Type B pancreatic cell (in vitro differentiated cells): Measurements from ENCODE around the gene DEDD. TPM values are rescaled to one million over a fixed set of nuclear protein-coding genes. Genes with fewer than 3 reads are reported as not detected.
A peak's percentile ranks its signal among the peaks of the same experiment; 100 is the strongest.

Source experiments
- DNase-seq: peaks from one replicate; pipeline ENCODE4 v3.0.0; 2021; ENCODE audit warnings: mixed read lengths; ENCODE audit not compliant: unreplicated experiment; ENCODE audit errors: extremely low spot score
- H3K27ac Mint-ChIP-seq: 2 replicates; pipeline ENCODE4 v1.8.0; 2021; ENCODE audit warnings: mild to moderate bottlenecking, mixed read lengths
- H3K27me3 Mint-ChIP-seq: 2 replicates; pipeline ENCODE4 v1.8.0; 2021; ENCODE audit warnings: mixed read lengths
- H3K36me3 Mint-ChIP-seq: 2 replicates; pipeline ENCODE4 v1.8.0; 2021; ENCODE audit warnings: mixed read lengths
- H3K4me1 Mint-ChIP-seq: one replicate; pipeline ENCODE4 v1.8.0; 2021; ENCODE audit warnings: mixed read lengths; ENCODE audit not compliant: unreplicated experiment
- H3K4me3 Mint-ChIP-seq: 2 replicates; pipeline ENCODE4 v1.8.0; 2021; ENCODE audit warnings: mild to moderate bottlenecking, mixed read lengths
- H3K9me3 Mint-ChIP-seq: 2 replicates; pipeline ENCODE4 v1.8.0; 2021; ENCODE audit warnings: mixed read lengths
- total RNA-seq: library from RNA; stranded (reverse); gene quantifications from 2 replicates; pipeline ENCODE4 v1.2.1, GENCODE V29; 2021; ENCODE audit warnings: low replicate concordance
- TF ChIP-seq, protein P1 (sequence below): fragments of 200-600 bp; sonication (generic); conservative IDR thresholded peaks from 2 replicates; pipeline ENCODE4 v1.5.0; 2021; ENCODE audit warnings: antibody characterized with exemption, mild to moderate bottlenecking

DEDD gene
- total RNA-seq, 1 donor from 2014 or later, result 41.0 TPM

- no peaks in the 10 kb centered on the region for H3K9me3 Mint-ChIP-seq
- no peaks in the 10 kb centered on the region for H3K27me3 Mint-ChIP-seq
- H3K27ac Mint-ChIP-seq, result peak overlapping the region; percentile 97
- TF ChIP-seq, protein P1, sequence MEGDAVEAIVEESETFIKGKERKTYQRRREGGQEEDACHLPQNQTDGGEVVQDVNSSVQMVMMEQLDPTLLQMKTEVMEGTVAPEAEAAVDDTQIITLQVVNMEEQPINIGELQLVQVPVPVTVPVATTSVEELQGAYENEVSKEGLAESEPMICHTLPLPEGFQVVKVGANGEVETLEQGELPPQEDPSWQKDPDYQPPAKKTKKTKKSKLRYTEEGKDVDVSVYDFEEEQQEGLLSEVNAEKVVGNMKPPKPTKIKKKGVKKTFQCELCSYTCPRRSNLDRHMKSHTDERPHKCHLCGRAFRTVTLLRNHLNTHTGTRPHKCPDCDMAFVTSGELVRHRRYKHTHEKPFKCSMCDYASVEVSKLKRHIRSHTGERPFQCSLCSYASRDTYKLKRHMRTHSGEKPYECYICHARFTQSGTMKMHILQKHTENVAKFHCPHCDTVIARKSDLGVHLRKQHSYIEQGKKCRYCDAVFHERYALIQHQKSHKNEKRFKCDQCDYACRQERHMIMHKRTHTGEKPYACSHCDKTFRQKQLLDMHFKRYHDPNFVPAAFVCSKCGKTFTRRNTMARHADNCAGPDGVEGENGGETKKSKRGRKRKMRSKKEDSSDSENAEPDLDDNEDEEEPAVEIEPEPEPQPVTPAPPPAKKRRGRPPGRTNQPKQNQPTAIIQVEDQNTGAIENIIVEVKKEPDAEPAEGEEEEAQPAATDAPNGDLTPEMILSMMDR, result no peak
- no peaks in the 10 kb centered on the region for H3K4me1 Mint-ChIP-seq
- peak overlapping the region; percentile 88 for H3K4me3 Mint-ChIP-seq
- peaks cover 4% of the 10 kb centered on the region for H3K36me3 Mint-ChIP-seq
- no peak for DNase-seq
Observed at GRCh38 chr1:161090617-161091016, 41.9 kb downstream of the DEDD start.

DNA sequence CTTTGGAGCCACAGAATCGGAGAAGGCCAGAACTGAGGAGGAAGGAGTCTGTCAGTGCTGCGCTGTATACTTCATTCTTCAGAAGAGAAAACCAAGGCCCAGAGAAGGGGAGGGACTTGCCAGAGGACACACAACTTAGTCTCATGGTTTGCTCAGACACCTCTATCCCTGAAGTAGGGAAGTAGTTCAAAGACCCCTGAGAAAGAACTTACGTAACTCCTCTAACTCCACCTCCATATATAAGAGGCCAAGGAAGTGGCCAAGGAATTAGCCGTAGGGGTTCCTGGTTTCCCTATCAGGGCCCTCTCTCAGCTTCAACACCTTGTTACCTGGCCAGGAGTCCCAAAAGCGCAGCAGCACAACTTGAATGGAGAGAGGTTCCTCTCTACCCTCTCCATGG lies 42.5 kb downstream of the DEDD start:
- Mint-ChIP-seq H3K9me3 (no peaks in the 10 kb centered on the region), H3K27ac (peak overlapping the region; percentile 97), H3K36me3 (peaks cover 4% of the 10 kb centered on the region), H3K4me1 (no peaks in the 10 kb centered on the region), H3K4me3 (peak overlapping the region; percentile 88), H3K27me3 (no peaks in the 10 kb centered on the region)
- DNase-seq, result no peak
- TF ChIP-seq, protein P1, result no peak

GRCh38 chr1:161089251-161089924 lies 43.1 kb downstream of the DEDD start, which contains the start of gene NECTIN4:
TSS of gene NECTIN4 (minus strand) at chr1:161089558. CDS start at chr1:161089296, 262 bp downstream.
- DNase-seq, result no peak
- Mint-ChIP-seq H3K4me1 (peaks cover 2% of the 10 kb centered on the region), H3K36me3 (peaks cover 4% of the 10 kb centered on the region), H3K4me3 (peak within 1 kb of the TSS; percentile 88), H3K9me3 (no peaks in the 10 kb centered on the region), H3K27ac (peak within 1 kb of the TSS; percentile 97), H3K27me3 (no peaks in the 10 kb centered on the region)
- TF ChIP-seq, protein P1, result no peak

DNA sequence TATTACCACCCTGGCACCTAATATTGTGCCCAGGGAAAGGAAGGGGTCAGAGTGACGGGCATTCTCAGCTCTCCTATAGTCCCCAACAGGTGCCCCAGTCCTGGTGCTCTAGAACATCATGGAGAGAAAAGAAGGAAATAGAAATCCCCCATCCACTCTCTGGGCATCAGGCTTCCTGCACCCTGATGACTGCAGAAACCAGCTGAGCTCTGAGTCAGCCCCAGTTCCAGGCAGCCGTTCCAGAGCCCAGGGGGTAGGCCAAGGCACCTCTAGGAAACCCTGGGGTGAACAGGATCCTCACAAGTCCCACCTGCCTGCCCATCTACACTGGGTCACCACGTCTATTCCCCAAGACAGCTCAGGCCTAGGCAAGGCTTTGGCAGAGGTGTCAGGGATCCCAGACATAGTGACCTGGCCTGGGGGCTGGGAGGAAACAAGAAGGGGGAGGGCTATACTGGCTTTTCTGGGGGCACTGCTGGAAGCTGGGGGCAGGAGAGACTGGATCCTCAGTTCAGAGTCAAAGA lies 43.8 kb downstream of the DEDD start:
- Mint-ChIP-seq H3K27ac (peak overlapping the region; percentile 97), H3K27me3 (no peaks in the 10 kb centered on the region), H3K4me1 (peaks cover 9% of the 10 kb centered on the region), H3K9me3 (no peaks in the 10 kb centered on the region), H3K36me3 (peaks cover 4% of the 10 kb centered on the region), H3K4me3 (peak overlapping the region; percentile 88)
- TF ChIP-seq, protein P1, result no peak
- DNase-seq, result no peak

- TF ChIP-seq, protein P1, result no peak
- Mint-ChIP-seq H3K27ac (peak overlapping the region; percentile 97), H3K4me1 (peaks cover 14% of the 10 kb centered on the region), H3K36me3 (peaks cover 4% of the 10 kb centered on the region), H3K4me3 (peak overlapping the region; percentile 88), H3K9me3 (no peaks in the 10 kb centered on the region), H3K27me3 (no peaks in the 10 kb centered on the region)
- no peak for DNase-seq
Observed at GRCh38 chr1:161086457-161086856, 46.0 kb downstream of the DEDD start.
